H1 (cell line): Measurements from ENCODE around the gene TOP3B. TPM values are rescaled to one million over a fixed set of nuclear protein-coding genes. Genes with fewer than 3 reads are reported as not detected.

Source experiments
- CTCF ChIA-PET: fragments of 300-600 bp; sonication (Branson Sonifier 250); formaldehyde crosslinking; loops from one replicate; lab custom pipeline; 2021; ENCODE audit not compliant: partially characterized antibody; lab: Charles Lee
- POLR2A ChIA-PET: fragments of 300-600 bp; sonication (Branson Sonifier 250); formaldehyde crosslinking; loops from one replicate; lab custom pipeline; 2021; ENCODE audit warnings: inconsistent platforms; ENCODE audit not compliant: partially characterized antibody; lab: Charles Lee
- DNase-seq, 2 experiments: peaks; one replicate each; pipeline versions ENCODE4 v3.0.0 to v3.0.0-alpha.2; 2010 to 2022; ENCODE audit warnings: low spot score in 2 of 2, low read depth in 1 of 2, mixed read lengths in 1 of 2
- FAIRE-seq: peaks from 2 replicates; lab custom pipeline; 2011; peaks lifted over from hg19 to GRCh38; lab: Jason Lieb, UNC
- H2AFZ ChIP-seq: 2 replicates; pipeline ENCODE4 v1.8.1; 2012; ENCODE audit warnings: low read length, inconsistent platforms
- H2AK5ac ChIP-seq: 2 replicates; pipeline ENCODE4 v1.6.1; 2013; ENCODE audit warnings: low read depth, low read length
- H2BK120ac ChIP-seq: replicated peaks from 2 replicates; pipeline ENCODE3; 2013; ENCODE audit warnings: low read depth, low read length, inconsistent platforms
- H2BK12ac ChIP-seq: 2 replicates; pipeline ENCODE4 v1.6.1; 2013; ENCODE audit warnings: low read depth, low read length
- H2BK15ac ChIP-seq: 2 replicates; pipeline ENCODE4 v1.6.1; 2013; ENCODE audit warnings: low read length
- H2BK20ac ChIP-seq: 2 replicates; pipeline ENCODE4 v1.6.1; 2013; ENCODE audit warnings: low read length
- H2BK5ac ChIP-seq: 2 replicates; pipeline ENCODE4 v1.6.1; 2013; ENCODE audit warnings: low read depth, low read length
- H3K14ac ChIP-seq: 2 replicates; pipeline ENCODE4 v1.6.1; 2013; ENCODE audit warnings: inconsistent platforms; ENCODE audit not compliant: insufficient read length
- H3K18ac ChIP-seq: 2 replicates; pipeline ENCODE4 v1.6.1; 2013; ENCODE audit warnings: low read length; ENCODE audit errors: extremely low read depth
- H3K23ac ChIP-seq: 2 replicates; pipeline ENCODE4 v1.6.1; 2013; ENCODE audit warnings: inconsistent platforms; ENCODE audit not compliant: insufficient read length
- H3K23me2 ChIP-seq: 2 replicates; pipeline ENCODE4 v1.6.1; 2013; ENCODE audit warnings: low read depth, low read length
- H3K27ac ChIP-seq: 2 replicates; pipeline ENCODE4 v1.6.1; 2011; ENCODE audit warnings: low read depth, low read length, inconsistent platforms
- H3K27me3 ChIP-seq, 4 experiments: replicated peaks in 1 of 4; 1 replicate in 1 of 4; 2 replicates in 3 of 4; pipeline versions ENCODE4 v1.6.1 to v1.8.1; 2011 to 2013; ENCODE audit warnings: low read length in 3 of 4, mild to moderate bottlenecking in 3 of 4, inconsistent platforms in 2 of 4, mixed read lengths in 2 of 4, moderate library complexity in 1 of 4; ENCODE audit not compliant: control insufficient read depth in 3 of 4, insufficient read depth in 3 of 4; ENCODE audit errors: extremely low read depth in 1 of 4
- H3K36me3 ChIP-seq, 4 experiments: 2 replicates each; pipeline versions ENCODE4 v1.6.1 to v1.8.1; 2011 to 2013; ENCODE audit warnings: mild to moderate bottlenecking in 4 of 4, low read length in 3 of 4, moderate library complexity in 2 of 4, control low read depth in 1 of 4, inconsistent platforms in 1 of 4; ENCODE audit not compliant: insufficient read depth in 4 of 4, control insufficient read depth in 2 of 4
- H3K4ac ChIP-seq: replicated peaks from 2 replicates; pipeline ENCODE3; 2013; ENCODE audit warnings: low read length, low read depth, mixed read lengths, inconsistent platforms; ENCODE audit not compliant: insufficient read length
- H3K4me1 ChIP-seq, 4 experiments: replicated peaks in 1 of 4; 1 replicate in 1 of 4; 2 replicates in 3 of 4; pipeline versions ENCODE4 v1.6.1 to v1.8.1; 2011 to 2013; ENCODE audit warnings: low read length in 3 of 4, inconsistent platforms in 2 of 4, mixed read lengths in 1 of 4; ENCODE audit not compliant: insufficient read depth in 4 of 4, control insufficient read depth in 3 of 4
- H3K4me2 ChIP-seq, 2 experiments: 2 replicates each; pipeline versions ENCODE4 v1.6.1 to v1.8.1; 2011 to 2013; ENCODE audit warnings: low read depth in 2 of 2, low read length in 2 of 2, control low read depth in 1 of 2, inconsistent platforms in 1 of 2, mild to moderate bottlenecking in 1 of 2; ENCODE audit not compliant: insufficient read depth in 1 of 2
- H3K4me3 ChIP-seq, 4 experiments: fragments of 200-600, 300-600 bp in 1 of 4; sonication (generic), shearing (Covaris generic), sonication (Bioruptor Twin) in 1 of 4; 2 replicates each; pipeline versions ENCODE4 v1.5.1 to v1.8.1; 2011 to 2016; ENCODE audit warnings: low read length in 4 of 4, low read depth in 3 of 4, control low read depth in 2 of 4, inconsistent platforms in 2 of 4, mild to moderate bottlenecking in 2 of 4, mixed read lengths in 1 of 4, moderate library complexity in 1 of 4; ENCODE audit not compliant: insufficient read depth in 2 of 4; ENCODE audit errors: extremely low read depth in 1 of 4
- H3K56ac ChIP-seq: replicated peaks from 2 replicates; pipeline ENCODE3; 2013; ENCODE audit warnings: low read depth, mild to moderate bottlenecking, mixed read lengths, low read length, inconsistent platforms; ENCODE audit not compliant: insufficient read length
- H3K79me1 ChIP-seq: 2 replicates; pipeline ENCODE4 v1.6.1; 2013; ENCODE audit warnings: low read depth, low read length, control low read depth
- H3K79me2 ChIP-seq, 2 experiments: 2 replicates each; pipeline versions ENCODE4 v1.6.1 to v1.8.1; 2012 to 2013; ENCODE audit warnings: low read length in 2 of 2, mild to moderate bottlenecking in 2 of 2, inconsistent platforms in 1 of 2; ENCODE audit not compliant: insufficient read depth in 2 of 2, control insufficient read depth in 1 of 2
- H3K9ac ChIP-seq, 4 experiments: replicated peaks in 1 of 4; 1 replicate in 1 of 4; 2 replicates in 3 of 4; pipeline versions ENCODE4 v1.6.1 to v1.8.1; 2011 to 2013; ENCODE audit warnings: low read depth in 3 of 4, low read length in 3 of 4, control low read depth in 2 of 4, mild to moderate bottlenecking in 2 of 4, moderate library complexity in 2 of 4, inconsistent platforms in 1 of 4; ENCODE audit errors: extremely low read depth in 1 of 4
- H3K9me3 ChIP-seq, 2 experiments: 2 replicates each; pipeline versions ENCODE4 v1.6.1 to v1.8.1; 2012 to 2013; ENCODE audit warnings: mild to moderate bottlenecking in 2 of 2, moderate library complexity in 2 of 2, control low read depth in 1 of 2, inconsistent platforms in 1 of 2, low read depth in 1 of 2, low read length in 1 of 2, mixed read lengths in 1 of 2; ENCODE audit not compliant: insufficient read depth in 2 of 2
- H4K20me1 ChIP-seq, 2 experiments: replicated peaks in 1 of 2; 2 replicates each; pipeline versions ENCODE3 to v1.8.1; 2011 to 2013; ENCODE audit warnings: inconsistent platforms in 2 of 2, low read length in 2 of 2, mild to moderate bottlenecking in 1 of 2; ENCODE audit not compliant: insufficient read depth in 2 of 2, control insufficient read depth in 1 of 2
- H4K5ac ChIP-seq: 2 replicates; pipeline ENCODE4 v1.6.1; 2013; ENCODE audit warnings: low read length, low read depth, mixed read lengths, inconsistent platforms; ENCODE audit not compliant: insufficient read length
- H4K8ac ChIP-seq: 2 replicates; pipeline ENCODE4 v1.8.0; 2013; ENCODE audit warnings: mild to moderate bottlenecking, moderate library complexity, low read length, inconsistent platforms; ENCODE audit not compliant: insufficient read depth; ENCODE audit errors: extremely low read depth
- H4K91ac ChIP-seq: replicated peaks from 2 replicates; pipeline ENCODE3; 2013; ENCODE audit warnings: low read length, mixed read lengths, inconsistent platforms; ENCODE audit not compliant: insufficient read length
- ASH2L ChIP-seq: fragments of 200-600, 300-600 bp; sonication (generic); IDR thresholded peaks from one replicate; pipeline ENCODE4 v1.7.1; 2017; ENCODE audit warnings: low read length
- CBX8 ChIP-seq: fragments of 300-800, 300-1000 bp; sonication (generic); IDR thresholded peaks from 2 replicates; pipeline ENCODE4 v1.7.1; 2016; ENCODE audit warnings: low read depth, low read length, borderline replicate concordance
- GABPA ChIP-seq: IDR thresholded peaks from 2 replicates; pipeline ENCODE4 v1.6.1; 2011; ENCODE audit warnings: mild to moderate bottlenecking, low read length, moderate library complexity, borderline replicate concordance; ENCODE audit not compliant: insufficient read depth
- HDAC6 ChIP-seq: IDR thresholded peaks from one replicate; pipeline ENCODE4 v1.7.1; 2012; ENCODE audit warnings: low read depth, mild to moderate bottlenecking, inconsistent platforms, low read length, moderate library complexity
- MAFK ChIP-seq: IDR thresholded peaks from 2 replicates; pipeline ENCODE4 v1.6.1; 2012; ENCODE audit warnings: low read depth, mild to moderate bottlenecking, improper control_type of control experiment, low read length
- WGBS, 2 experiments: shearing (Covaris generic) in 1 of 2; methylation state at CpG; one replicate each; pipeline versions ENCODE4 v1.1.6 to v1.1.7; 2013 to 2015; ENCODE audit warnings: low lambda C conversion rate in 2 of 2, mixed read lengths in 2 of 2, inconsistent platforms in 1 of 2, low coverage in 1 of 2, missing lambda C conversion rate in 1 of 2; ENCODE audit not compliant: insufficient replicate concordance in 2 of 2, insufficient coverage in 1 of 2, insufficient read length in 1 of 2; ENCODE audit errors: extremely low coverage in 1 of 2, missing lambda C conversion rate in 1 of 2; 5-methylcytosine and 5-hydroxymethylcytosine counted together
- polyA plus RNA-seq, 7 experiments: library from polyadenylated mRNA; depleted of rRNA in 3 of 7; stranded (reverse) in 5 of 7; unstranded in 2 of 7; fragments of >200 nt in 5 of 7; fragments of 200-250 nt in 2 of 7; gene quantifications; 1 replicate in 5 of 7; 2 replicates in 1 of 7; 4 replicates in 1 of 7; pipeline versions ENCODE4 v1.2.1 to v1.2.3, GENCODE V29; 2011 to 2013; ENCODE audit warnings: missing spikeins in 2 of 7, mixed read lengths in 2 of 7
- total RNA-seq: library from RNA; stranded (reverse); fragmentation: NEBNext Ultra II Directional; extraction: Animal tissue kit (Norgen Biotek cat#: 25700); gene quantifications from 2 replicates; pipeline ENCODE4 v1.2.1, GENCODE V29; 2021

Gene TOP3B
- total and polyA plus RNA-seq, 2 of the 8 experiments (the other 6 are each of a cell fraction or from before 2014, with no cell fraction given), result 30.4 to 52.8 TPM

GRCh38 chr22:21966643-21967516 is 15.7 kb downstream of the TOP3B start:
- Histone ChIP-seq H3K79me2 (no peaks in the 10 kb centered on the region), H3K36me3 (peaks cover 36 to 72% (median 68%) of the 10 kb centered on the region in 4 experiments)
- TF ChIP-seq CBX8 (no peak), HDAC6 (no peak), ASH2L (no peak), GABPA (no peak), MAFK (no peak)
- TF ChIP-seq, all 59 proteins: peak for 0
- Histone ChIP-seq H4K8ac (no peak overlapping the region), H4K91ac (no peak overlapping the region), H3K4me2 (no peak overlapping the region), H4K5ac (no peak overlapping the region), H3K79me1 (no peaks in the 10 kb centered on the region), H3K9me3 (peaks cover 0 to 8% of the 10 kb centered on the region in 2 experiments; a peak in 1 of 4 replicates), H2BK20ac (no peak overlapping the region), H2AFZ (no peak overlapping the region), H3K27ac (no peak overlapping the region), H3K56ac (no peak overlapping the region), H3K27me3 (no peaks in the 10 kb centered on the region), H3K4ac (no peak overlapping the region), H3K9ac (no peak overlapping the region), H3K4me3 (no peak overlapping the region), H4K20me1 (peaks cover 2 to 16% of the 10 kb centered on the region in 2 experiments), H2BK15ac (no peak overlapping the region), H2BK120ac (no peak overlapping the region), H2BK5ac (no peak overlapping the region), H2BK12ac (no peak overlapping the region), H2AK5ac (no peak overlapping the region), H3K14ac (no peak overlapping the region), H3K18ac (no peak overlapping the region), H3K23me2 (no peaks in the 10 kb centered on the region), H3K4me1 (no peaks in the 10 kb centered on the region), H3K23ac (no peak overlapping the region)
- POLR2A ChIA-PET, result interaction anchor here (1.0 to 4.2 kb wide), 6 partner anchors 8 to 91 kb away, joined by 3 to 19 read pairs (median 8); partner anchors contain the start of genes PPM1F and TOP3B
- 94% methylated on average over 16 of the region's 16 CpGs; no CpG with 5 or more reads in 1 of the 2 experiments for WGBS, 2 experiments
- DNase-seq, result no peak
- CTCF ChIA-PET, result interaction anchor here (1.2 to 2.2 kb wide), 4 partner anchors 11 to 76 kb away, joined by 3 to 11 read pairs (median 3); partner anchors contain the start of gene PPM1F
- no peak for FAIRE-seq
